ENCODE results near the gene IFRD2. TPM values are rescaled to one million over a fixed set of nuclear protein-coding genes. Genes with fewer than 3 reads are reported as not detected.
A peak's percentile ranks its signal among the peaks of the same experiment; 100 is the strongest.

The IFRD2 gene
- total RNA-seq, 1 experiment from 2014 or later, result 70.9 TPM

DNA sequence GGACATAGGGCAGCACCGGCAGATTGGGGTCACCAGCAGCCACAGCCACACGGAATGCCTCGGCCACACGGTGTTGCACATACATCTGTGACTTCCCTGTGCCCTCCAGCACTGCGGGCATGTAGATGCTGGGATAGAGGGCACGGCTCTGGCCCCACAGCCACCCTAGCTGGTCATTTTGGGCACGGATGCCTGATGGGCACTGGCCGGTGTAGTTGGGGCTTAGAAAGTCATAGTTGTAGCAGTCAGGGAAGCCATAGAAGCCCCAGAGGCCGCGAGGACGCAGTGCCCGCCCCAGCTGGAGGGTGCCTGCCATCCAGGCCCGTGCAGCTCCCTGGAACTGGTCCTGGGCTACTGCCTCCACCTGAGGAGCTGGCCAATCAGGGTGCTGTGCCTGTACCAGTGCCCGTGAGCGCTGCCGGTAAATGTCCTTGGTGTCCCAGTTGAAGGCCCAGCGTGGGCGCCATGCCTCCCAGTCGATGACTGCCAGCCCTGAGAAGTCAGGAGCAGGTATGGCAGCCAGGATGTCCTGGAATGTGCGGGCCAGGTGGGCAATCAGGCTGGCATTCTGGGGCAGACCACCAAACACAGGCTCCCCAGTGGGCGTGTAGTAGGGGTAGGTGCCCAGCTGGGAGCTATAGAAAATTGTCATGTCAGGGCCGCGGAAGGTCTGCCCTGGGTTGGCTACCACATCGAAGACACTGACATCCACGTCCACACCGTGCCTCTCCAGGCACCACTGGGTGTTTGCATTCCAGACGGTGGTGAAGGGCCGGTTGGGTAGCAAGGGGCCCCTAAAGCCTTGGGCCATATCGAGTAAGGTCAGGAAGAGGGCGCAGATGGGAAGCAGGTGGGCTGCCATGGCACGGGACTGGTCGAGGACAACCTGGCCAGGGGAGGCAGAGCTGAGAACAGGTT lies 10.1 kb upstream of the IFRD2 start:
- no peaks in the 10 kb centered on the region for H3K27me3 ChIP-seq (replicated peaks)
- no peaks in the 10 kb centered on the region for H3K9me3 ChIP-seq (replicated peaks)
- DNase-seq (ENCODE audit: low read depth in 1 of 2, low spot score in 2 of 2), result no peak
- H3K36me3 ChIP-seq, result no peaks in the 10 kb centered on the region
- H3K4me1 ChIP-seq (replicated peaks), result peaks cover 16% of the 10 kb centered on the region
- no peak overlapping the region for H3K4me3 ChIP-seq
- no peak overlapping the region for H3K27ac ChIP-seq

DNA sequence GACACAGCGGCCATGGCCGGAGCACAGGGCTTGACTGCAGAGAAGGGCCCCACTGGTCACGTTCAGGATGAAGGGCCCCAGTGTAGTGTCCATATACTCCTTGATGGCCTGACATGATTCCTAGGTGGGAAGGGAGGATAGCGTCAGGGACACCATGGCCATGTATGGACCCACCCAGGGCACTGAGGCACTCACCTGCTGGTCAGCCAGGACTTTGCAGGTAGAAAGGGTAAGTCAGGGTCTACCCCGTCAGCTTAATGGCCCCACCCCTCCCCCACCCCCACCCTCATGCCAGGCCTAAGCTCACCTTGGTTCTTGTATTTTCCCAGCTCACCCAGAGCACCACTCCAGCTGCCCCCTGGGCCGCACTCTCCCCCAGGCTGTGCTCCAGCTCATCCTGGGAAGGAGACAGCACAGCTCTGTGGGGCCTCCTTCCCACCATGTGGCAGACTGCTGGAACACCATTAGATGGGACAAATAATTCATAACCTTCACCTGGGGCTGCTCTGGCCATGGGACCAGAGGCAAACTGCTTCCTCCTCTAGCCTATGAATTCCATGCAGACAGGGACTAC lies 8.5 kb upstream of the IFRD2 start:
- H3K4me3 ChIP-seq, result no peak overlapping the region
- no peaks in the 10 kb centered on the region for H3K27me3 ChIP-seq (replicated peaks)
- DNase-seq (ENCODE audit: low read depth in 1 of 2, low spot score in 2 of 2), result no peak
- peaks cover 16% of the 10 kb centered on the region for H3K4me1 ChIP-seq (replicated peaks)
- H3K27ac ChIP-seq, result no peak overlapping the region
- H3K36me3 ChIP-seq, result no peaks in the 10 kb centered on the region
- no peaks in the 10 kb centered on the region for H3K9me3 ChIP-seq (replicated peaks)

DNA sequence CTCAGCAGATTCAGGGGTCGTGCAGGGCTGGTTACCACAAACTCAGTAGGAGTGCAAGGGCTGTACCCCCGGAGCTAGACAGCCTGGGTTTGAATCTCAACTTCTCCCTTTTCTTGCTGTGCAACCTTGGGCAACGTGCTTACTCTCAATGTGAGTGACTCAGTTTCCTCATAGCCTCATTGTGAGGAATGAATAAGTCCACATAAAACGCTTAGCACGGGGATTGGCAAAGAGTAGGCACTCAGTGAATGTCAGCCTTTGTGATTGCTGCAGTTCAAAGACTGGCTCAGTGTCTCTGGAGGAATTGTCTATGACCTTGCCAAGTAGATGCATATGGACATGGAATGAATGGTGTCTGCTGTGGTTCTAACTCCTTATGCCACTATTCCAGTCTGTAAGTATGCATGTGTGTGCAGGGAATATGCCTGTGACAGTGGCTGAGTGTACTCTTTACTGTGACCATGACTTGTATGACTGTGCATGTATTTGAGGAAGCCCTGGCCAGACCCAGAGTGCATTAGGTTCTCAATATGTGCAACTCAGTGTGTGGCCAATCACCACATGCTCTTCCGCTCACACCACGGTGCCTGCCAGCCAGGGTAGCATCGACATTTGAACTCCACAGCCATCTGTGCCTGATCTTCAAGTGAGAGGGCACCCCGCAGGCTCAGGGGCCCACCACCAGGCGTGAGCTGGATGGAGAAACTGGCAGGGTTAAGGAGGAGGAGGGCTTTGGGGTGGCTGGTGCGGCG lies 7.9 kb upstream of the IFRD2 start:
- Histone ChIP-seq H3K9me3 (replicated peaks) (no peaks in the 10 kb centered on the region), H3K4me1 (replicated peaks) (peaks cover 16% of the 10 kb centered on the region), H3K27me3 (replicated peaks) (no peaks in the 10 kb centered on the region), H3K4me3 (peak overlapping the region; percentile 50), H3K36me3 (no peaks in the 10 kb centered on the region), H3K27ac (peak overlapping the region; percentile 71)
- no peak for DNase-seq (ENCODE audit: low read depth in 1 of 2, low spot score in 2 of 2)

DNA sequence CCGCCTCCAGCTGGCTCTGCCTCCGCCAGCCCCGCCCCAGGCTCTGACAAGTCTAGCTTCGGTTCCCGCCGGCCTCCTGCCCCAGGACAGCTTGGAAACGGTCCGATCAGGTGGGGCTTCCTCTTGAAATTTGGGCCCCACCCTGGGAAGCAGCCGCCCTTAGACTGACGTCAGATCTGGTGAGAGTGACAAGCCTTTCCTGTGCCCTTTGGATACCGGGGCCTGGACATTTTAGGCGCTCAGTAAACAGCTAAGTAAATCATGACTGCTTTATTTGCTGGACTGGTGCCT lies 7.4 kb upstream of the IFRD2 start:
- H3K4me1 ChIP-seq (replicated peaks), result peaks cover 16% of the 10 kb centered on the region
- H3K27ac ChIP-seq, result peak overlapping the region; percentile 71
- no peaks in the 10 kb centered on the region for H3K27me3 ChIP-seq (replicated peaks)
- no peaks in the 10 kb centered on the region for H3K36me3 ChIP-seq
- H3K9me3 ChIP-seq (replicated peaks), result no peaks in the 10 kb centered on the region
- no peak for DNase-seq (ENCODE audit: low read depth in 1 of 2, low spot score in 2 of 2)
- H3K4me3 ChIP-seq, result peak overlapping the region; percentile 50

DNA sequence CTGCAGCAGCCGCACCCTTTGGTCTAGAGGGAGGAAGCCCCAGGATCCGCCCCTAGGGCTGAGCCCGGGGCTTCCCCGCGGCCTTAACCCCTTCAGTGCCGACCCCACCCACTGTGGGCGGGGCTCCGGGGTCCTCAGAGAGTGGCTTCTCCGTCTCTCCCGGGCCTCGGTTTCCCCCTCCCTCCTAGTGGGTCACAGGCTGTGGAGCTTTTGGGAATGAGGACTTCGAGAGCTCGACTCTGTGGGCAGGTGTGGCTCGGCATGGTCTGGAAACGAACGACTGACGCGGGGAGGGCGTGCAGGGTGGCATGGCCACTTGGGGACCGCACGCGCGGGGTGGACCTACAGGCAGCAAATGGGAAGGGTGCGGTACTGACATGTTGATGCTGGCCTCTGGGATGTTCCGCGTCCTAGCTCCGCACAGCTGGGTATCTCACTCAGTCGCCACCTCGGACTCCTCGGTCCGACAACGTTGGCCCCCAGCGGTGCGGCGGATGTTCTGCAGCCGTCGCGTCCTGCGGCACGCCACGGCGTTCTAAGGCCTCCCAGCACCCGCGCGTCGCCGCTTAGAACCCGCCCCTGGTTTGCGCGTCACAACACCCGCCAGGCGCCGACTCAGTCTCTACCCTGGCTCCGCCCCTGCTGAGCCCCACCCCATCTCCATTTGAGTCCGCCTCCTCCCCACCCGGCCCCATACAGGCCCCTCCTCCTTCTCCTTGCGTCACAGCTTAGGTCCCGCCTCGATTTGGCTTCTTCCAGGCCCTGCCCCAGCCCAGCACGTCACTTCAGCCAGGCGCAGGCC lies 6.8 kb upstream of the IFRD2 start, which contains the start of the genes HYAL3 and NAA80:
Gene HYAL3 (minus strand): TSS at position 570 of the 802 bp plus-strand sequence. CDS start 3,803 bp downstream, outside the sequence.
Gene NAA80 (minus strand): TSS at position 570 of the 802 bp plus-strand sequence. CDS start 1,942 bp downstream, outside the sequence.
- Histone ChIP-seq H3K4me3 (peak within 1 kb of the TSS; percentile 50), H3K9me3 (replicated peaks) (no peaks in the 10 kb centered on the region)
- DNase-seq (ENCODE audit: low read depth in 1 of 2, low spot score in 2 of 2), result peak; percentile 92 to 99

DNA sequence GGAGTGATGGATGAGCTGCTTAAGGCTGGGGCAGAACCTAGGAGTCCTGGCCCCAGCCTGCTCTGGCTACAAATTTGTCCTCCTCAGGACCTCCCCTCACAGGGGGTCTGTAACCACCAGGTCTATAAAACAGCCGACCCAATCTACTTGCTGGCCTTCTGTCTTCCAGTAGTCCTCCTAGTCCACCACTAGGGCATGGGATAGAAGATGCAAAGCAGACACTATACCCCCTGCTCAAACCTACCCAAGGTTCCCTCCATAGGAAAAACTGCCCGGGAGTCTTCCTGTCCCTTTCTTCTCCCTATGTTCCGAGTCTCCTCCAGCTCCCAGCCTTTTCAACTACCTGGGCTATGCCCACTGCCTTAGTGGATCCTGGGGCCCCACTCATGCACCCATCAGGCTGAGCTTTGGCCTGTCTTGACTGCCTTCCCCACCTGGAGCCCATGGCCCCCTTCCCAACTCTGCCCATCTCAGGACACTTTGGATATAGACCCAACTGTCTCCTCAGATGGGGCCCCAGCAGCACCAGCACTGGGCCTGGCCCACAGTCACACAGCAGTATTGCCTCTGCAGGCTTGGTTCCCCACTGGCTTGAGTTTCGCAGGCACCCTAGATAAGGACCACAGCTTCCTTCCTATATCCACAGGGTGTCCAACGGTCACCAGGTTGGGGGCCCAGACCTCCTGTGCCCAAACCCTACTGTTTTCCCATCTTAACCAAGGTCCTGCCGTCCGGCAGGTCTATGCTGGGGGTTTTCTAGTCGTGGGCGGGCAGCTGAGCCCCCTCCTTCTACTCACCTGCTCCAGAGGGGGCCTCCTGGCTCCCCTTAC lies 5.9 kb upstream of the IFRD2 start:
- no peaks in the 10 kb centered on the region for H3K9me3 ChIP-seq (replicated peaks)
- no peak for DNase-seq (ENCODE audit: low read depth in 1 of 2, low spot score in 2 of 2)
- H3K27ac ChIP-seq, result no peak overlapping the region
- peak overlapping the region; percentile 50 for H3K4me3 ChIP-seq
- no peaks in the 10 kb centered on the region for H3K36me3 ChIP-seq
- H3K4me1 ChIP-seq (replicated peaks), result peaks cover 16% of the 10 kb centered on the region
- no peaks in the 10 kb centered on the region for H3K27me3 ChIP-seq (replicated peaks)

More for the DNA sequence above, 6.8 kb upstream of the IFRD2 start, which contains the start of the genes HYAL3 and NAA80:
- no peaks in the 10 kb centered on the region for H3K27me3 ChIP-seq (replicated peaks)
- peaks cover 16% of the 10 kb centered on the region for H3K4me1 ChIP-seq (replicated peaks)
- no peaks in the 10 kb centered on the region for H3K36me3 ChIP-seq
- H3K27ac ChIP-seq, result peak within 1 kb of the TSS; percentile 71

DNA sequence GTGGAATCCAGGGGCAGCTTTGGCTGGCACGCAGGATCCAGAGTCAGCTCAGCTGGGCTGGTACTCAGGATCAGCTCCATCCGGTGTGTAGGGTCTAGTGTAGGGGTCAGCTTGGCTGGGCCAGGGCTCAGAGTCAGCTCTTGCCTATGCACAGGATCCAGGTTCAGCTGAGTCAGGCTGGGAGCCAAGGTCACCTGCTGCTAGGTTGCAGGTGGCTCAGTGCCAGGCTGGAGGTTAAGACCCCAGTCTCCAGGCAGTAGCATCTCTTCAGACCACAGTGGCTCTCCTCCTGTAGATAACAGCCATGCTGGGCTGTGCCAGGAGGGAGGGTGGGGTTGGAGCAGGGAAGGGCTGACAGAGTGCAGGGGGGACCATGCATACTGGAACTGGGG lies 5.2 kb upstream of the IFRD2 start:
- H3K9me3 ChIP-seq (replicated peaks), result no peaks in the 10 kb centered on the region
- no peaks in the 10 kb centered on the region for H3K27me3 ChIP-seq (replicated peaks)
- DNase-seq (ENCODE audit: low read depth in 1 of 2, low spot score in 2 of 2), result no peak
- H3K4me1 ChIP-seq (replicated peaks), result peaks cover 21% of the 10 kb centered on the region
- H3K27ac ChIP-seq, result no peak overlapping the region
- no peak overlapping the region for H3K4me3 ChIP-seq
- H3K36me3 ChIP-seq, result no peaks in the 10 kb centered on the region

DNA sequence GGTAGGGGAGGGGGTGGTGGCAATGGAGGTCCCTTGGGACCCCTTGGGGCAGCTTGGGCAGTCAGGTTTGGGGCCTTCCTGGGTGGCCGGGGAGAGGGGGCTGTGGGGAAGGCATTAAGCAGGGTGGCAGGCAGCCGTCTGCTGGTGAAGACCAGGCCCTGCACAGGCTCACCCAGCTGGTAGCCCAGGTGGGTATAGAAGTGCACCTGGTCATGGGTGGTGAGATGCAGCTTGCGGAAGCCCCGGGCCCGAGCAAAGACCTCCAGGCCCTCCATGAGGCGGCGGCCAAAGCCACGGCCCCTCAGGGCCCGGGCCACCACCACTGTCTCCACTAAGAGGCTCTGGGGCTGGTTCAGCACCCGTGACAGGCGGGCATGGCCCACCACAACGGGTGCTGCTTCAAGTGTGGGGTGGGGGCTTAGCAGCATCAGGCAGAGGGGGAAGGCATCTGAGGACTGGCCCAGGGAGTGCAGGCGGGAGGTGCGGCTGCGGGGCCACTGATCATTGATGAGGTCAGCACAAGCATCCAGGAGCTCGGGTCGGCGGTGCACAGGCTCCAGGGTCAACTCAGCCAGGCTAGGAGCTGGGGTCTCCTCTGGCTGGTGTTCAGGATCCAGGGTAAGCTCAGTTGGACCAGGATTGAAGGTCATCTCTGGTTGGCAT lies 4.6 kb upstream of the IFRD2 start:
- peaks cover 21% of the 10 kb centered on the region for H3K4me1 ChIP-seq (replicated peaks)
- H3K9me3 ChIP-seq (replicated peaks), result no peaks in the 10 kb centered on the region
- no peak overlapping the region for H3K27ac ChIP-seq
- H3K27me3 ChIP-seq (replicated peaks), result no peaks in the 10 kb centered on the region
- peaks cover 4% of the 10 kb centered on the region; the same call in 1 of the 2 replicates for H3K36me3 ChIP-seq
- no peak overlapping the region for H3K4me3 ChIP-seq
- no peak for DNase-seq (ENCODE audit: low read depth in 1 of 2, low spot score in 2 of 2)

DNA sequence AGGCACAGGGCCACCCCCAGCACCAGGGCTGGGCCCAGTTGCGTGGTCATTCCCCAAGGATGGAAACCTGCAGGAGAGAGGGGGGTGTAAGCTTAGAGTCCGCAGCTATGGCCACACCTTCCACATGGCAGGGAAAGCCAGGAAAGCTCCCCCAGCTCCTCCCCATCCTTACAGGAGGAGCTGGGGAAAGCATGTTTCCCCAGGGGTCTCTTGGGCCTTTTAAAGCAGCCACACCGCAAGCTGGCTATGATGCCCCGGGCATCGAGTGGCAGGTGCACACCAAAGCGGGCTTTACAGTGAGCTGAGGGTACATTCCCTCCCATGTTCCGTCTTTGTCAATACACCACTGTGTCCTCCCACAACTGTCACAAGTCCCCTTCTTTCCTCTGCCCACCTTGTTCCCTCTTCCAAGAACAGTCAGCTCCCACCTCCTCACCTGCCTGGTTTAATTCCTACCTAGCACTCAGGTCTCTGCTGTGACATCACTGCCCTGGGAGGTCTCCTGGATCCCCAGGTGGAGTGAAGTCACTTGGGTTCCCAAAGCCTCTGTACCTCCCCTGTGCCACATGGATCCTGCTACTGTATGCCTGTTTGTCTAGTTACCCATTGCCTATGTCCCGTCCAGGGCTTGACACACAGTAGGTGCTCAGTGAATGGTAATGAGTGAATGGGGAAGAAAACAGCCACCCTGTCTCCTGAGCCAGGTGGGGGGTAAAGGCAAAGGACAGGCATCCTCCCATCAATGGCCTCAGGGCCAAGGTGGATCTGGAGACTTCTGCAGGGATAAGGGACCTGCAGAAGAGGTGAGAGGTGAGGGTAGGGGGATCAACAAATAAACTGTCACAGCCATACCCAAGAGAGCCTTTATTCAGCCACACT lies 3.6 kb upstream of the IFRD2 start:
- peaks cover 29% of the 10 kb centered on the region for H3K4me1 ChIP-seq (replicated peaks)
- no peak overlapping the region for H3K4me3 ChIP-seq
- no peaks in the 10 kb centered on the region for H3K9me3 ChIP-seq (replicated peaks)
- H3K36me3 ChIP-seq, result peaks cover 6% of the 10 kb centered on the region
- no peak for DNase-seq (ENCODE audit: low read depth in 1 of 2, low spot score in 2 of 2)
- no peak overlapping the region for H3K27ac ChIP-seq
- H3K27me3 ChIP-seq (replicated peaks), result no peaks in the 10 kb centered on the region

DNA sequence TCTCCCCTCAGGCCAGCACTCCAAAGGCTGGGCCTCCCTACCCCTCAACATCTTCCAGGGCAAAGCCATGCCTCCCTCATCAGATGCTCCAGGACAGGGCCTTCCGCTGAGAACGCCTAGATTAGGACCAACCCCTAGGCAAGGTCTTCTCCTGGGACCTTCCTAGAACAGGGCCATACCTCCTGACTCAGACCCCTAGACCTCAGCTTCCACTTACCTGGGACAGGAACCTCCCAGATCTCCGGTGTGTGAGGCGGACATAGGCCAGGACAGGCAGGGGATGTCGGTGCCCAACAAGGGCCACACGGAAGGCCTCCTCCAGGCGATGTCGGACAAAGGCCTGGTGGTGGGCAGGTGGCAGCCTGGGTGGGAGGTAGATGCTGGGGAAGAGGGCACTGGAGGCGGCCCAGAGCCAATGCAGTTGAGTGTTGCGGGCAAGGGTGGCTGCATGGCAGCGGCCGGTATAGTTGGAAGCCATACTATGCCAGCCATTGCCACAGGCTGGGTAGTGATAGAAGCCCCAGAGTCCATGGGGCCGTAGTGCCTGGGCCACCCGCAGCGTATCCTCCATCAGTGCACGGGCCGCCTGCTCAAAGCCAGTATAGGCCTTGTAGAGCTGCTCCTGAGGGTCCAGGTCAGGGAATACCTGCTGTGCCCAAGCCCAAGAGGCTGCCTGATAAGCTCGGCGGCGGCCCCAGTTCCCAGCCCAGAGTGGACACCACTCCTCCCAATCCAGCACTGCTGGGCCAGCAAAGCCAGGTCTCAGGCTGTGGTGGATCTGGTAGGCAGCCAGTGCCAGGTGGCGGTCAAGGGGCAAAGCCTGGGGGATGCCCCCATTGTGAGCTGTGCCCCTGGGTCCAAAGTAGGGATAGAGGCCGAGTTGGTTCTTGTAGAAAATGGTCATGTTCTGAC lies 2.5 kb upstream of the IFRD2 start:
- no peak overlapping the region for H3K27ac ChIP-seq
- no peaks in the 10 kb centered on the region for H3K27me3 ChIP-seq (replicated peaks)
- peaks cover 15% of the 10 kb centered on the region for H3K36me3 ChIP-seq
- H3K4me1 ChIP-seq (replicated peaks), result peaks cover 21% of the 10 kb centered on the region
- no peak overlapping the region for H3K4me3 ChIP-seq
- no peak for DNase-seq (ENCODE audit: low read depth in 1 of 2, low spot score in 2 of 2)
- H3K9me3 ChIP-seq (replicated peaks), result no peaks in the 10 kb centered on the region

DNA sequence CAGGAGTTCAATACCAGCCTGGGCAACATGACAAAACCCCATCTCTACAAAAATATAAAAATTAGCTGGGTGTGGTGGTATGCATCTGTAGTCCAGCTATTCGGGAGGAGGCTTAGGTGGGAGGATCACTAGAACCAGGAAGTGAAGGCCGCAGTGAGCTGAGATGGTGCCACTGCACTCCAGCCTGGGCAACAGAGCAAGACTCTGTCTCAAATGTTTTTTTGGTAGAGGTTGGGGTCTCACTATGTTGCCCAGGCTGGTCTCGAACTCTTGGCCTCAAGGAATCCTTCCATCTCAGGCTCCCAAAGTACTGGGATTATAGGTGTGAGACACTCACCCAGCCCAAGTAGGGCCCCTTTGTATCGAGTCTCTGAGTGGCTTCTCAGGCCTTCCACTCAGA lies 1.9 kb upstream of the IFRD2 start:
- Histone ChIP-seq H3K9me3 (replicated peaks) (no peaks in the 10 kb centered on the region), H3K4me3 (no peak overlapping the region), H3K4me1 (replicated peaks) (peaks cover 20% of the 10 kb centered on the region), H3K27me3 (replicated peaks) (no peaks in the 10 kb centered on the region), H3K27ac (no peak overlapping the region), H3K36me3 (peaks cover 22% of the 10 kb centered on the region)
- DNase-seq (ENCODE audit: low read depth in 1 of 2, low spot score in 2 of 2), result no peak

Data from SJSA1 (cell line).